ENCODE results near the gene LCE2C.

LCE2C gene

GRCh38 chr1:152699746-152700145 is 24.7 kb downstream of the LCE2C start:
- Histone ChIP-seq H3K4me2 (ENCODE audit: low read length) (no peak overlapping the region), H2AFZ (no peak overlapping the region), H3K79me2 (no peaks in the 10 kb centered on the region), H3K4me1 (no peaks in the 10 kb centered on the region), H3K9ac (no peak overlapping the region), H3K9me3 (ENCODE audit: control insufficient read depth, low read length) (no peaks in the 10 kb centered on the region), H3K27me3 (ENCODE audit: control insufficient read depth, insufficient read depth, low read length) (no peaks in the 10 kb centered on the region), H3K36me3 (ENCODE audit: control insufficient read depth, insufficient read depth, low read length) (no peaks in the 10 kb centered on the region), H3K4me3 (ENCODE audit: low read depth, low read length) (no peak overlapping the region), H3K27ac (no peak overlapping the region)
- TF ChIP-seq CTCF (IDR thresholded peaks at IDR 0.05): no peak

GRCh38 chr1:152707860-152708259 is 32.8 kb downstream of the LCE2C start, which contains the start of gene LCE4A:
LCE4A (plus strand) TSS chr1:152708160; CDS start chr1:152709076, 916 bp downstream.
- H3K4me3 ChIP-seq (ENCODE audit: low read depth, low read length): no peak within 1 kb of the TSS
- no peaks in the 10 kb centered on the region for H3K79me2 ChIP-seq
- no peak within 1 kb of the TSS for H3K27ac ChIP-seq
- TF ChIP-seq CTCF (IDR thresholded peaks at IDR 0.05): no peak
- no peak within 1 kb of the TSS for H3K9ac ChIP-seq
- H3K4me2 ChIP-seq (ENCODE audit: low read length): no peak within 1 kb of the TSS
- no peaks in the 10 kb centered on the region for H3K4me1 ChIP-seq
- no peaks in the 10 kb centered on the region for H3K9me3 ChIP-seq (ENCODE audit: control insufficient read depth, low read length)
- no peak within 1 kb of the TSS for H2AFZ ChIP-seq
- no peaks in the 10 kb centered on the region for H3K27me3 ChIP-seq (ENCODE audit: control insufficient read depth, insufficient read depth, low read length)
- H3K36me3 ChIP-seq (ENCODE audit: control insufficient read depth, insufficient read depth, low read length): no peaks in the 10 kb centered on the region

- Histone ChIP-seq H3K79me2 (no peaks in the 10 kb centered on the region), H3K9ac (no peak overlapping the region), H3K4me2 (ENCODE audit: low read length) (no peak overlapping the region), H2AFZ (no peak overlapping the region), H3K4me3 (ENCODE audit: low read depth, low read length) (no peak overlapping the region), H3K4me1 (no peaks in the 10 kb centered on the region), H3K9me3 (ENCODE audit: control insufficient read depth, low read length) (no peaks in the 10 kb centered on the region), H3K27me3 (ENCODE audit: control insufficient read depth, insufficient read depth, low read length) (no peaks in the 10 kb centered on the region), H3K27ac (no peak overlapping the region), H3K36me3 (ENCODE audit: control insufficient read depth, insufficient read depth, low read length) (no peaks in the 10 kb centered on the region)
- no peak for TF ChIP-seq CTCF (IDR thresholded peaks at IDR 0.05)
Observed at GRCh38 chr1:152718238-152718637, 43.2 kb downstream of the LCE2C start.

GRCh38 chr1:152725261-152725660 is 50.2 kb downstream of the LCE2C start:
- H3K4me3 ChIP-seq (ENCODE audit: low read depth, low read length): no peak overlapping the region
- no peaks in the 10 kb centered on the region for H3K4me1 ChIP-seq
- TF ChIP-seq CTCF (IDR thresholded peaks at IDR 0.05): no peak
- H3K27me3 ChIP-seq (ENCODE audit: control insufficient read depth, insufficient read depth, low read length): no peaks in the 10 kb centered on the region
- H2AFZ ChIP-seq: no peak overlapping the region
- H3K36me3 ChIP-seq (ENCODE audit: control insufficient read depth, insufficient read depth, low read length): no peaks in the 10 kb centered on the region
- no peaks in the 10 kb centered on the region for H3K9me3 ChIP-seq (ENCODE audit: control insufficient read depth, low read length)
- H3K79me2 ChIP-seq: no peaks in the 10 kb centered on the region
- H3K4me2 ChIP-seq (ENCODE audit: low read length): no peak overlapping the region
- no peak overlapping the region for H3K27ac ChIP-seq
- no peak overlapping the region for H3K9ac ChIP-seq

Data from parathyroid adenoma (tissue), 2 donors.